GM21737 (cell line): Measurements from ENCODE around the gene ABLIM3.

Experiments
- ATAC-seq: cut with Tn5 transposase; IDR thresholded peaks from one replicate; pipeline ENCODE4 v1.9.1; 2021; ENCODE audit warnings: mild to moderate bottlenecking, moderate library complexity; ENCODE audit not compliant: unreplicated experiment

ABLIM3 gene

GRCh38 chr5:149215478-149216090, 74.3 kb downstream of the ABLIM3 start:
- ATAC-seq: no peak

GRCh38 chr5:149216496-149216895, 75.2 kb downstream of the ABLIM3 start:
- ATAC-seq: no peak

DNA sequence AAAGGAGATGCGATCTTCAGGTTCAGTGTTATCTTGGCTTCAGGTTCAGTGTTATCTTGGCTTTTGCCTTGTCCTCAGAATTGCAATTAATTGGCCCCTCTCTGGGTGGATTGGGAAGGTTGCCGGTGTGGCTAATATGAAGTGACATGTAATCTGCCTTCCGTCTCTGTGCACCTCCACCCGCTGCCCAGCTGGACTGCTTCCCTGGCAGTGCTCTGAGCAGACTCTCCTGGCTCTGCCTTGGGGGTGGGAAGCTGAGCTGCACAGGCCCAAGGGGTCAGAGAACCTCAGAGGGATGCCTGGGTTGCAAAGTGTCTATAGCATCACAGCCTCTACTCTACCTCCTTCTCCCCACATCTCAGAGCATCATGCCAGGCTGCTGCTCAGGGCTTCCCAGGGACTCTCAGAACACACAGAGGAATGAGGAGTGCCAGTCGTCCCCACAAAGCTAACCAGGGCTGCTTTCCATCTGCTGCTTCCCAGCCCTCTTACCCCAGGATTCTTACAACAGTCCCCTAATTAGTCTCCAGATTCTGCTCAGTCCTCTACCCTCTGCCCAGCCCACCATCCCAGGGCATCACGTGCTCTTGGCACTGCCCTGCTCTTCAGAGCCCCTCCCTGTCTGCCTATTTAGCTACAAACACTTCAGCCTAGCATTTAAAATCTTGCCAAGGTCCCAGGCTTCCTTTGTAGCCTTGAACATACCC, 76.0 kb downstream of the ABLIM3 start:
- no peak for ATAC-seq

- no peak for ATAC-seq
Measured at GRCh38 chr5:149217803-149218155, 76.5 kb downstream of the ABLIM3 start.

GRCh38 chr5:149219584-149219983, 78.3 kb downstream of the ABLIM3 start:
- ATAC-seq: no peak

GRCh38 chr5:149220750-149221149, 79.5 kb downstream of the ABLIM3 start:
- no peak for ATAC-seq

DNA sequence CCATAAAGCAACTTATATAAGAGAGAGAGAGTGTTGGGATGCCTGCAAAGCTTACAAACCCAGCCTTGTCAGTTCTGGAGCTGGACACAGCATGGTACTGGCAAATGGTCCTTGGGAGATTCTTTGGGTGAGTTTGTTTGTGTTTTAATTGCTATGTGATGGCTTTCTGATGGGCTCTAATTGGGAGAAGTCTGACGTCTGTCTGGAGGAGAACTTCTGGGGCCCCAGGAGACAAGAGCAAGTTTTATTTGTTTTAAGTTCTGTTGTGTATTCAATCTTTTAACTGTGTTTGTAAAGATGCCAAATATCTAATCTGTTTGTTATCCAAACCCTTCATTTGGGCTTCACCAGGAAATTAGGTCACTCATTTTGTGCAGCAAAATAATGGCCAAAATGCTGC, 80.0 kb downstream of the ABLIM3 start:
- no peak for ATAC-seq

DNA sequence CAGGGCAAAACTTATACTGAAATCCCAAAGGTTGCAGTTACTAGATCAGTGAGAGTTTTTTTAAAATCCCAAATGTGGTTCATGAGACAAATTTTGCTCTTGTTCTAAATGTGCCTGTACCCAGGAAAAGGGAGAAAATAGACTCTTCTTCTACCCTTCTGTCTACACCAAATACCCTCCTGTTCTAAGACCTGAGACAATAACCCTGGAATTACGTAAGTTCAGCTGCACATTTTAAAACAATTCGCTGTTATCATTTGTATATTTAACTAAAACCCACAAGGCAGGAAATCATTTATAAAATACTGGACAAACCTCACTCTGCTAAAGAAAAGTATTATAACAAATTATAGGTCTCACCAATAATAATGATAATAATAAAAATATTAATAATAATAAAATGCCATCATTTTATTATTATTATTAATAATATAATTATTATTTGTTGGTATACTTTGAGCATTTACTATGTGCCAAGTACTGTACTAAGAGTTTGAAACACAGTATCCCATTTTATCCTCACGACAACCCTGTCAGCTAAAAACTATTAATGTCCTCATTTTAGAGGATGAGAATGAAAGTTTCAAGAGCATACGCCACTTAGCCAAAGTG, 80.5 kb downstream of the ABLIM3 start:
- ATAC-seq: no peak

- no peak for ATAC-seq
Measured at GRCh38 chr5:149223081-149223848, 82.0 kb downstream of the ABLIM3 start.

GRCh38 chr5:149224282-149224681, 83.0 kb downstream of the ABLIM3 start:
- no peak for ATAC-seq

DNA sequence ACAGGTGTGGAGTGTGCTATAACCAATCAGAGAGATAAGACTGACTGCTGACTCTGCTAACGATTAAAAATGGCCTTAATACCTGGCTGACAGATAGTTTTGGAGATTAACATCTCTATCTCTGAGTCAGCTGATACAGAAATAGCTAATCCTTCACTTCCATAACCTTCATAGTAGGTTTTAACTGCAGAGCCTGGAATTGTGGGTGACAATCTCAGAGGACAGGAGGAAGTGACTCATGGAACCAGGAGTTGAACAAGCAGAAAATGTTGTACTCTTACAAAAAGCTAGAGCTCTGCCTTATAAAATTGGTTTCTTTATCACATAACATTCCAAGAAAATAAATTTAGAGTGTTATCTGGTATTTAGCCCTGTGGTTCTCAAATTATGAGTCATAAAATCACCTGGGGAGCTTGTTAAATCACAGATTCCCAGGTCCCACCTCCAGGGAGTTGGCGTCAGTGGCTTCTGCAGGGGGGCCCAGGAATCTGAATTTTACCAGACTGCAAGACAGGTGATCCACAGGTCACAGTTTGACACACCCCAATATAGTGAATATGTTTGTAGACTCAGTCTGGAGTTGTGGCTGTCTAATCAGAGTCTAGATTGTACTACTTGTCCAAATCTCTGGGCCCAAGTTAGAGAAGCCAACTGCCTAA, 86.0 kb downstream of the ABLIM3 start:
- no peak for ATAC-seq

DNA sequence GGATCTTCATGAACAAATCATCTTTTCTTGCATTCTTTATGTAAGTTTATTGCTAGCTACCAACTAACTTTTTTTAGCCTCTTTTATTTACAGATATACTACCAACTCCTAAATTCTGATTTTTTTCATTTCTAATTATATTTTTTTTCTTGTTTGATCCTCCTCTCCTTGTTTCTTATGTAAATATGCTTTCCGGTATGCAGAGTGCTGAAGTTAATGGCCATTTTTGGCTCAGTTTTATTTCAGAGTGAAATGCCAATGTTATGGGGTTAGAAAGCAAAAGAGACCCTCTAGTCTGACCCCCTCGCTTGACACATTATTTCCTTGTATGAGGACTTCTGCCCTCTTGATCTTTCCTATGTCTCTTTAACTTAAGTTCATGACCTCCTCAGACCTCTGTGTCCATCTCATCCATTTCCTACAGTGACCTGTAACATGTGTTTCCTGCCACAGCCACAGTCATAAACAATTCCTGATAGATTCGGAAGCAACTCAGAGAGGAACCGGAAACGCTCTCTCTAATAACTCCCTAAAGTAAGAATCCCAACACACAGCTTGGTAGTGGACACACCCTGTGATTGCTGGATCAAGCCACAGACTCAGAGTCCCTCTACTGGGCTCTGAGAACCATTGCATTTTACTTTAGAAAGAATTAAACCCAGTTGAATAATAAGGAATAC, 87.5 kb downstream of the ABLIM3 start:
- ATAC-seq: no peak

DNA sequence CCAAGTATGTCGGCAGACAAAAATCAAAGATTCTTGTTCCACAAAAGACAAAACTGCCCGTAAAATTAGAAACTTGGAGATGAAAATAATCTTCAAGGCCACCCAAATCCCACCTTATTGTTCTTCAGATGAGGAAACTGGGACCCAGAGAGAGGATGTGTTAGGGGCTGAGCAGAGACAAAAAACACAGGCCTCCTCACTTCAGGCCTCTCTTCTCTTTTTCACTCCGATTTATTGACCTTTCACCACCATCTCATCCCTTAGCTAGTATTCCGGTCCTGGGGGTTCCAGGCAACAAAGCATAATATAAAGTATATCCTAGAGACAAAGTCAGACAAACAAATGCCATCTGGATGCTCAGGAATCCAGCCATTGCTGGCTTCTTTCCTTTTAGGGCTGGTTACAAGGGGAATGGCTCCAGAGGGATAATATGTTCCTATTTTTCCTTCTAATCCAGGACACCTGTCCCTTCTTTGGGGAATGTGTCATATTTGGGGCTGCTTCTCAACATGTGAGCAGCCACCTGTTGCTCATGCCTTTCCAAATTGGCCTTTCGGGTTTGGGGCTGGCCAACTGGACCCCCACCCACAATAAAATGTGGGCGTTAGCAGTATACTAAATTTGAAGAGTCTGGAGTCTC, 88.1 kb downstream of the ABLIM3 start:
- no peak for ATAC-seq

GRCh38 chr5:149235841-149236240, 94.5 kb downstream of the ABLIM3 start:
- ATAC-seq: no peak

DNA sequence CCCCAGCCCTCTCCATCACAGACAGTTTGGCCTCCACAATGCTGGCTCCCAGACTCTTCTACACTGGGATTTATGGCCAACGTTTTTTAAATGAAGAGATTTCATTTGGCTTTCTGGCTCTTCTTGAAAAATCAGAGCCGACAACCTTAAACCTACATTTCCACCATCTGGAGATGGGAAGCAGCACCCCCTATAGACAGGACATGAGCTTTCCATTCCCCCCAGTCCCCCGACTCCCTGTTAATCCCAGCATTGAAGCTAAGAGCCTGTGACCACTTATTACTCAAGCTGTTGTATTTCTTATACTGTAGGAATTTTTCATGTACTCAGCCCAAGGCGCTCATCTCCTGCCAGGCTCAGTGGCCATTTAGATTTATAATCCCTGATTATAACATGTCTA, 96.4 kb downstream of the ABLIM3 start:
- no peak for ATAC-seq

GRCh38 chr5:149238540-149238939, 97.2 kb downstream of the ABLIM3 start:
- ATAC-seq: no peak

DNA sequence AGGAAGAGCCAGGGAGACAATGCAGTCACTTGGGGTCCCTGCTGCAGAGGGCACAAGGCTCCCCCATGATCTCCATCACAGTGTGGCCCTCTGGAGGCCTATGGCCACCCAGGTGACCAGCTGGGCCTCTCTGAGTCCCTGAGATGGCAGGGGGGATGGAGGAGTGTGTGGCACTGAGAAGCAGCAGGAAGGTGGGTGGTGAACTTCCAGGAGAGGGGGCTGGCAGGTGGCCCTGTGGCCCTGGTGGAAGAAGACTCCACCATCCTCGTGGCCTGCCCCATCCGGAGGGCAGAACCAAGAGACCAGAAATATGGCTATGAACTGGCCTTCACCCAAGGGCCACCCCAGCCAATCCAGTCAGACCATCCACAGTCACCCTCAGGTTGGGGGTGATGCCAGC, 98.6 kb downstream of the ABLIM3 start:
- ATAC-seq: no peak

GRCh38 chr5:149240354-149240998, 99.2 kb downstream of the ABLIM3 start:
- ATAC-seq: no peak

DNA sequence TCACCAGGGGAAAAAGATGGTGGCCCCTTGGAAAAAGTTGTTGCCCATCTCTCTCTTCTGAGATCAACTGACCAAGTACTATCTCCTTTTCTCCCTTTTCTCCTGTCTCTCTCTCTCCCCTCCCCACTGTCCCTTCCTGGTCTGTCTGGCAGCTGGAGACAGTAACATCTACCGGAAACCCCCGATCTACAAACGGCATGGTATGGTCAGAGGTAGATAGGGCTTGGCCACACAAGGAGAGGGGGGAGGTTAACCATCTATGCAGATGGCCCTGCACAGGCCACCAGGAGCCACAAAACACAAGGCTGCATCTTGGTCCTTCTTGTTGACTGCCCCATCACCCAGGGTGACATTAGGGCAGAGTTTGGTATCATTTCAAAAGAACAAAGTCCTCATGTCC, 101.0 kb downstream of the ABLIM3 start:
- ATAC-seq: no peak

- no peak for ATAC-seq
Measured at GRCh38 chr5:149246906-149247305, 105.6 kb downstream of the ABLIM3 start.
